HT1080 (cell line): ENCODE data around the gene STK38L. TPM values are rescaled to one million over a fixed set of nuclear protein-coding genes. Genes with fewer than 3 reads are reported as not detected.

Experiments used
- DNase-seq: peaks from one replicate; pipeline ENCODE4 v3.0.0-alpha.2; 2015; ENCODE audit warnings: low read depth
- total RNA-seq: library from RNA; depleted of rRNA; stranded (reverse); fragments of >200 nt; shearing (Covaris generic); gene quantifications from 2 replicates; pipeline ENCODE4 v1.2.3, GENCODE V29; 2014

Gene STK38L
- total RNA-seq, 1 experiment from 2014 or later, result 32.3 TPM

DNA sequence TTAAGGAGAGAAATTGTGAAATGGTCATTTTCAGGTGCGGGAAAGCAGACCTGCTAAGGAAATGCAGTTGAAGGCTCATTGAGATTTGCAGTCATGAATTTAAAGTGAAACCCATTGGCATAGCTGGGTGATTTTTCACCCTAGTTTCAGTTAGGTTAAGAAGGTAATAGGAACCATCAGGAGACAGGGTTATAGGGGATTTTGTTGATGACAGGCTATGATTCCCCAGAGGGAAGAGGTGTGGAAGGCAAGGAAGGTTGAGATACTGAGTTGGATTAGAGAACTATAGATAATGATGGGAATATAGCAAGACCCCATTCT, 65.9 kb downstream of the STK38L start:
- no peak for DNase-seq

DNA sequence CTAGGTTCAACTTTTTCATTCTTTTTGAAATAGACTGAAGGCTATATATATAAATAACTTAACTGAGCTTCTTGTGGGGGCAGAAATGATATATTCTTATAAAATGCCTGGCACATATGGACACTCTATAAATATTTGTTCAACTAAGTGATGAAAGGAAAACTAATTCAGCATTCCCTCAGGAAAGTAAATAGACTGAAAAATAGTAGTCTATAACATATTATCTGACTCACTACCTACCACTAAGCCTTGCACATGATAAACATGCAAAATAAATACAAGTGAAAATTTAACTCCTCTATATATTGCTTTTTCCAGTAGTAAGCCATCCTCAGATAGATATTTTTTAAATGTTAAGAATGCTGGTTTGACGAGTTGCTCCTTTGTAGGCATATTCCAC, 72.9 kb downstream of the STK38L start:
- DNase-seq, result no peak

DNA sequence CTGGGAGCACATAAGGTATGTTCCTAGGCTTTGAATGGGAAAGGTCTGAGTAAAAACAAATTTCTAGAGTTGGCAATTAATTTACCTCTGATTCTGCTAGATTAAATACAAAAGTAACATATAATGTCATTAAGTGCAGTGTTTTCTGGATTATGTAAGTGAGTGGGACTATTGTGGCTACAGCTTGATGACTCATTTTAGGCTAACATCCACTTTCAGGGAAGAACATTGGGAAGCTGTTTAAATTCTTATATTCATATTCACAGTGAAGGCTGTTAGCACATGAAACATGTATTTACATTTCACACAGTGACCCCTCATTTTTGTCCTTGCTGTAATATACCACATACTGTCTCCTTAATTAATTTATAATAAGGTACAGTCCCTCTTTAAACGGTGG, 75.3 kb downstream of the STK38L start:
- DNase-seq, result peak; percentile 73

DNA sequence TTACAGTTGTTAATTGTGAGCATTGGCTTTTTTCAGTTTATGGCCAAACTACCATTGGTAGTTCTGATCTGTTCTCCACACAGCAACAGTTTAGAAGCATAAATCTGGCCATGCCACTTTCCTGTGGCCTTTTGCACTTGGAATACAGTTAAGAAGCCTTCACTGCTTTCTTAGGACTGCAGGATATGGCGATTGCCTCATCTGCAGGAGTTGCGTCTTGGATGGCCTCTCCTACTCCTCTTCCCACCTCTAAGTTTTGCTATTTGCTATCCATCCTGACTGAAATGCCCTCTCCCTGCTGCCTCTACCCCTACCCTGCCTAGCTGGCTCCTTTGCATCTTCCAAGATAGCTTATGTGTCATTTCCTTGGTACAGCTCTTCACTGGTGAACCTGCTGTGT, 75.8 kb downstream of the STK38L start:
- peak; percentile 14 for DNase-seq

DNA sequence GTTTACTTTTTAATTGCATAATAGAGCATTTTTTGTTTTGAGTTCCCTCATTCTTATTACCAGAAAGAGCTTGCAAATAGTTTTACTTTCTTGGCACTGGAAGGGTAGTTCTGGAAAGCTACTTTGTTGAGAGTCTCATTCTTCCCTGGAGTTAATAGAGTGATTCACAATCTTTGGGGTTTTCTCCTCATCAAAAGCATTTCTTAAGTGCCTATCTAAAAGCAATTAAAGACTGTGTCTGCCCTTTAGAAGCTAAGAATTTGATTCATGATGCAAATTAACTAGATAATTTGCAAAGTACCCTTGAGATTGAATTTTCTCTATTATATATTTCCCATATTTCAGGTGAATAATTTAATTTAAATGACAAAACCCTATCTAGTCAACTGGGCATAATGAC, 80.4 kb downstream of the STK38L start:
- no peak for DNase-seq

DNA sequence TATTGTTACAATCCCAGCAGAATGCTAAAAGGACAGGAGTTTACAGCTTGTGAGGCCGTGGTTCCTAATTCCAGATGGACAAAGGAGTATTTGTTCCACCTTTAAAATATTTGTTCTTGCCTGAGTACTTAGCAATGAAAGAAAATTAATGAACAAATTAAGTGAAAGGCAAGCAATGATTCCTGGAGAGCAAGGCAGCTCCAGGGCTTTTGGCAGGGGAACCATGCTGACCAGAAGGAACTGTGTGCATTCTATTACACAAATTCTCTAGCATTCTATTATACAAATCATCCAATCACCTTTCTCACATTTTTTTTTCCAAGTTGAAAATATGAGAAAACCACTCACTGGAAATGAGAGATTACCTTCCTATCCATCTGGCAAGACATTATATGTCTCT, 86.8 kb downstream of the STK38L start:
- no peak for DNase-seq

DNA sequence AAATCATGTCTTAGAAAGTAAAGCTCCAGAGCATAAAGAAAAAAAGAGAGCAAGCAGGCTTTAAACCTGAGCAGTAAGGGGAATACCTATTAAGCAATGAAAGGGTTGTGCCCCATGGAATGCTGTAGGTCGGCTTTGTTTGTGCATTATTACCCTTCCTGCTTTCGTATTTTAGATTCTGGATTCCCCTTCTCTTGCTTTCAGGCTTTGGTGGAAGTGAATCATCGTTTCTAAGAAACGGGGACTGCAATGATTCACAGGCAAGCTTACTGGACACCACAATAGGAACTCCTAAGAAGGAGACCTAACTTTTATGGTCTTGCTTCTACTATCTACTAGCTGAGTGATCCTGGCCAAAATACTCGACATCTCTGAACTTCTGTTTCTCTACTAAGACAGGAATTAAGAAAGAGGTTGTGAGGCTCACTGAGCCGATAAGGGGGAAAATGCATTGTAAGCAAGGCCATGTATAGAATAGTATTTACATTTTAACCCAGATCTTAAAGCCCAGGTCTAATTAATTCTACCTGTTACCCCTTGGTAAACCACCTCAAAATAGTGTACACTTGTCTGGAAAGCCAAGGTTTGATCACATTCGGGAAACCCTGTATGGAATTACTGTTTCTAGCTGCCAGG, 87.3 kb downstream of the STK38L start:
- peak; percentile 97 for DNase-seq

DNA sequence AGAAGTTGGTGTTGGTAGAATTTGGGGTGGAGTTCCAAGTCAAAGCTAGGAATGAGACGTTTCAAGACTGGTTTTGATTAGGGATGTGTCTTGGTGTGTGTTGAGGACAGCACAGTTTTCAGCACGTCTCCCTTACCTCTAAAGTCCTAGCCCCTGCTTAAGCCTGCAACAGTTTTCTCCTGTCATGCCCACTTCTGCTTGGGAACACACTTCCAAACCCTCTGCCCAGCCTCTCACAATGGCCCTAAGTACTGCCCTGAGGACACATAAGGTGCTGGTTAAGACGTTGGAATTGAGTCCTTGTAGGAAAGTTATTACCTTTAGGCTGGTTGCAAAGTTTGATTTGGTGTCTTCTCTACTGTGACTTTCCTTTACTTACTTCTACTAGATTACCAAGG, 87.8 kb downstream of the STK38L start:
- DNase-seq, result peak; percentile 37

DNA sequence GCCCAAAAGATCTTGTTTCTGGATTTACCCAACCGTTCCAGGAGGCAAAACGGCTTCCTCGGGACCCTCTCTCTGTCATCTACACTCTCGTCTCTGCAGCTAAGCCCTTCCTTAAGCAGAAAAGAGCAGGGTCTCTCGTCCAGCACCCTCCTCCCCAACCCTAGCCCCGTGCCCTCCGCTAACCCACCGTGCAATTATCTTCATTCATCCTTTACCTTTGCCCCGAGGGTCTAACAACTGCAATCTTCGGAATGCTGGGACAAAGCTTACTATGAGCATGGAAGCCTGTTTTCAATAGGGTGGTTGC, 88.3 kb downstream of the STK38L start:
- no peak for DNase-seq

DNA sequence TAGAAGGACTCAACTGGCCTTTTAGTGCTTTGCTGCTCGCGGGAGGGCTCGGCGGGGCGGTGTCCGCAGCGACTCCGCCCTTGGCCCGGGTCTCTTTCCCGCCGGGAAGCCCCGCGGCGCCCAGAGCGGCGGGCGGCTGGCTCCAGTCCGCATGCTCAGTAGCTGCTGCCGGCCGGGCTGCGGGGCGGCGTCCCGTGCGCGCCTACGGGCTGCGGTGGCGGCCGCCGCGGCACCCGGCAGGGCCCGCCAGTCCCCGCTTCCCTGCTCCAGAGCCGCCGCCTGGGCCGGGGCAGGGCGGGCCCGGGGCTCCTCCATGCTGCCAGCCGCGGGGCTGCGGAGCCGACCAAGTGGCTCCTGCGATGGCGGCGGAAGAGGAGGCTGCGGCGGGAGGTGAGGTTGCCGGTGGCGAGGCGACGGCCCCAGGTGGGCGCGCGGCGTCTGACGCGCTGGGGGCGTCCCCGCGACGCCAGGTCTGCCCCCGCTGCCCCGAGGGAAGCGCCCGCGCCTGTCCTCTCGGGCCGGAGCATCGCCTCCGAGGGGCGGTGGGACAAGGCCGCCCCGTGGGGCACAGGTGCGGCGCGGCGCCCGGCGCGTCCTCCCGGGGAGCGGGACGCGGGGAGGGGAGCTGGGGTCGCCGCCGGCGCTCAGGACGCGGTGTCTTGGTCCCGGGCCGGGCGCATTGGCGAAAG, 88.8 kb downstream of the STK38L start, which contains the start of gene BMAL2:
Gene BMAL2, plus strand, starts transcription at position 123 of the 689 bp plus-strand sequence. Its CDS starts 237 bp downstream, at position 360.
- DNase-seq, result peak; percentile 68

DNA sequence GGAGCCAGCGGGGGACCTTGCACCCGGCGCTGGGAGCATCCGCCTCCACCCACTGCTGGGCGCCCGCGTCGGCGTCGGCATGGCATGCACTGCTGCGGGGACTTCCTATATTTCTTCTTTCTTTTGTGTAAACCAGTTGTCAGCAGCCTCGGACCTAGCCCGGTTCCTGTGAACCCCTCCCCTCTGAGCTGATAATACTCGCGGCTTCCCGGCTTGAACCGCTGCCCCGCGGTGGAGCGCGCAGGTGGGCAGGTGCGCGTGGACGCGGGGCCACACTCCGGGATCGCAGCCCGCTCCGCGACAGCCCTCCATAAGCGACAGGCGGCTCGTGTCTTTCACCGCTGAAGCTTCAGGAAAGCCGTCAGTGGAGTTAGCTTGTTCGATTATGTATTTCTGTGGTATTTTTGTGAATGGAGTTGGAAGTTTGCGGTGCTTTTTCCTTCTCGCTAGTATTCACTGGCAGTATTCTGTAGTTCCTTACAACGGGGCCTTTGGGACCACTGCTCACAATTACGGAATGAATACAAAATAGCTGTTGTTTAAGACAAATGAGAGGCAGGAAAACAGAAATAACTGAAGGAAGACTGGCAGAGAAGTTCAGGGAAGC, 89.4 kb downstream of the STK38L start:
- DNase-seq, result peak; percentile 39

DNA sequence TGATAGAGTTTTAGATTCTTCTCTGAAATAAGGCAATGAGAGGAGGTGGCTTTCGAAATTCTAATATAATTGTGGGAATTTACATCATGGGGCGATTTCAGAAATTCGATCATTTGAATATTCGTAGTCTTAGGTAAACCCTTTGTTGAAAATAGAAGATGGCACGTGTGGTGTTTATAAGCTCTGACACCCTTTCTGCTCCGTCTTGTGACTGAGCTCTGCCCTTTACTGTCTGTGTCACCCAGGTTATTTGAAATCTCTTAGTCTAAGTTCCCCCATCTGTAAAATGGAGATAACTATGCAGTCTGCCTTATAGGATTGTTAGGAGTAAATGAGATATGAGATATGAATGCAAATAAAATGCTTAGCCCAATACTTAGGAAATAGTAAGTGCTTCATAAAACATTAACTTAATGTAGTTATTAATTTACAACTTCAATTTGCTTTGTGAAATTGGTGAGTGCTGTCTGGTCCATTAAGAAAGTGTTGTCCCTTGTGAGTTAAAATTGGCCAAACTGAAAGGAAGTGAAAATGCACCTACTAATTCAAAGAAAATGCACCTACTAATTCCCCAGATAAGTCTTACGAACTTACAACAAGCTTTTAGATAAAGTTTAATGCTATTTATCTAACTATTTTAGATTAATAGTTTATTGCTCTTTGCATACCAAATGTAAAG, 90.1 kb downstream of the STK38L start:
- DNase-seq, result peak; percentile 13

DNA sequence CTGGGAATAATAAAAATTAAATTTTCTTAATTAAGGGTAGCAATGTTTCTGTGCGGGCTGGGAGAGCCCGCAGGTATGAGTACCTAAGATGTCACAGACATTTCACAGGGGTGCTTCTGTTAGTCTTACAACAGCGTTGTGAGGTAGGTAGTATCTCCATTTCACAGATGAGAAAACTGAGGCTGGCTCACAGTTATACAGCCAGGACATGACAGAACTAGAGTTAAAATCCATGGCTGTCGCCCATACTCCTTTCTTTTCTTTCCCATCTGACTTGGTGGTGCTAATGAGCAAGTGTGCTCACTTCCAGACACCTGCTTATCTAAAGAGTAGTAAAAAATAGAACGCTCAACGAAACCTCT, 90.6 kb downstream of the STK38L start:
- no peak for DNase-seq

DNA sequence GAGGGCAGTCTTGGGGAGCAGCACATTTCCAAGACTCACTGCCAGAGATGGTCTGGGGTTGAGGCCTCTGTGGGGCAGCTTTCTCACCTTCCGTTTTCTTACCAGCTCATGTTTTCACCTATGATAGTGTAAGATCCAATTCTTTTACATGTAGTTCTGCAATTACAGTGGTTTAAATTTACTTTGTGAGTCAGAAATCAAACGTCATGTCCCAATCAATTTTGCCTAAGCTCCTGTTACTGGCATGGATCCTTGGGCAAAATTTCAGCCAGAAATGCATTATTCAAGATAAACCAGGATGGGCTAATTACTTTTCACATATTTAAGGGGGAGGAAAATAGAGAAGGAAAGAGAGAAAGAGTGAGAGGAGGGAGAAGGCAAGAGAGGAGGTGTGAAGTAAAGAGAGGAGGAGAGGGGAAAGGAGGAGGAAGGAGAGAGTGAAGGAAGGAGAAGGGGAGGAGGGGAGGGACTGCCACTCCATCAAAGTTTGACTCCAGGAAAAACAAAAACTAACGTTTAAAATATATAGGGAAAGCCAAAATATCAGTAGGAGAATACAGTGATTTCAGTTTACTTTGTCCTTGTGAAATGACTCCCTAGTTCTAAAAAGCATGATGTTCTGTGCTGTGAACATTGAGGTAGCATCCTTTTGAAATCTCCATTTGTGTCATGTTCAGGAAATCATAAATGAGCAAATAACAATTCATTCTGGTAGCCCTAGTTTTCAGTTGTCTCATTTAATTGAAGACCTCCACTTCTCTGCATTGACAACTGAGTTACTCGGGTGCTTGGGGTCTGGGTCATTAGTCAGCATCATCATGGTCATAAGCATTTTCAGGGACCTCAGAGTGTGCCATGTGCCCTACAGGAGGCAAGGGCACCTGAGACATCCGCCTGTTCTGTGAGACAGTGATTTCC, 91.5 kb downstream of the STK38L start:
- DNase-seq, result no peak

DNA sequence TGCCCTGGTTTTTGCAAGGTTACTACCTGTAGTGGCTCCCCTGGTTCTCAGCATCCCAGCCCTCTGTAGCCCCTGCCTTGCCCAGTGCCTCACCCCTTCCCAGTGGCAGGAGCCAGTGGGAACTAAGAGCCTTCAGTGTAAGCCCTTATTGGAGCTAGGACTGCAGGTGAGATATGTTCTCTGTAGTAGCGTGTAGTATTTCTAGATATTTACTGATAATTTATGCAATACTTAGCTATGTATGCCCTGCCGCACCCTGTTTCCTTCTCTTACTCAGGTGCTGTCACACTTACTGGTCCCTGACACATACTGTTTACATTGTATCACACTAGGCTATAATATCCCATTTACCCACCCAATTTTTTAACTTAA, 92.2 kb downstream of the STK38L start:
- no peak for DNase-seq

DNA sequence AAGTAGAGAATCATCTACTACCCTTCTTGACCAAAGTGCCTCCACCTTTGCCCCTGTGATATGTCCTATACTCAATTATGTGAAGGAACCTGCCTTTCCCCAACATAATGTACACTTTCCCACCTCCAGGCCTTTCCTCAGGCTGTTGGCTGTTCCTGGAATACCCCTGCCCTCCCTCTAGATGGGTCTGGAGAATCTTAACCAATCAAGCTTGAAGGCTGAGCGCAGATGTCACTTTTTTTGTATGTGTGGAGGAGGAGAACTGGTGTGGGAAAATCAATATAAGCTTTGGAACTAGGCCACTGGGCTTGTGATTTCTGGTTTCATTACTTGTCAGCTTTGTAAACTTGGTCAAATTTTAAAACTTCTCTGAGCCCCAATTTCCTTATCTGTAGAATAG, 93.3 kb downstream of the STK38L start:
- no peak for DNase-seq

DNA sequence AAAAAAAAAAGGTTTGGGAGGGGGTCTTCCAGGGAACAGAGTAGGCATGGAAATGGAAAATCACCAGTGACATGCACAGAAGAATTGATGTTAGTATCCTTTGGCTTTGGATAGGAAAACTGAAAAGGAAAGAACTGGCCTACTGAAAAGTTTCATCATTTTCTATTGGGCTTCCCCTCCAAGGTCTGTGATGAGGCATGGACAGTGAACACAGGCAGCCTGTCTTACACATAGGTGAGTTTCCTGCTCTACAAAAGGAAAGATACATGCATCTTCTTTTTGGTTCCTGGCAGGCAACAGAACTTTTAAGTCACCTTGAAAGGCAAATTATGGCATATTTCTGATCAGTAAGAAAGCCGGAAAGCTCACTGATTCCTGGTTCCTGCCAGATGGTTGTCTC, 94.4 kb downstream of the STK38L start:
- DNase-seq, result no peak

DNA sequence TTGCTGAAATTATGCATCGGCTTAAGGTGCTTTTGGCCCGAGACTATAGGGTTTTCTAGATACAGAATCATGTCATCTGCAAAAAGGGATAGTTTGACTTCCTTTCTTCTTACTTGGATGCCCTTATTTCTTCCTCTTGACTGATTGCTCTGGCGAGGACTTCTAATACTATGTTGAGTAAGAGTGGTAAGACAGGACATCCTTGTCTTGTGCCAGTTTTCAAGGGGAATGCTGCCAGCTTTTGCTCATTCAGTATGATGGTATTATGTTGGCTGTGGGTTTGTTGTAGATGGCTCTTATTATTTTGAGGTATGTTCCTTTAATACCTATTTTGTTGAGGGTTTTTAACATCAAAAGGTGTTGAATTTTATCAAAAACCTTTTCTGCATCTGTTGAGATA, 96.9 kb downstream of the STK38L start:
- DNase-seq, result peak; percentile 11

DNA sequence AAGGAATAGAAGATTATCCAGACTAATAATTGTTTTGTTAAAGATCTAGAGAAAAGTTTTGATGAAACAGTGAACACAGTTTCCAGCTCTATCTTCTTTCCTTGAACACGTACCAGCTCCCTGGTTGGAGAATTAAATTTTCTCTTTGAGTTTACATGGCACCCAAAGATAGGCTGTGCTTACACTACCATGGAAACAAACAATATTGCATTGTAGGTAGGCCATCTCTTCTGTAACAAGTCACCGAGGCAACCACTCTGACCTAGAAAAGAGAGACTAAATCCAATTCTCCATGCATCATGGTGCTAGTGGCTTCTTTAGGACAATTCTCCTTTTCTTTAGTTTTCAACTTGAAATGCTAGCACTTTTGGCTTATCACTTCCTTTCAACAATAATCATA, 98.5 kb downstream of the STK38L start:
- DNase-seq, result peak; percentile 25

DNA sequence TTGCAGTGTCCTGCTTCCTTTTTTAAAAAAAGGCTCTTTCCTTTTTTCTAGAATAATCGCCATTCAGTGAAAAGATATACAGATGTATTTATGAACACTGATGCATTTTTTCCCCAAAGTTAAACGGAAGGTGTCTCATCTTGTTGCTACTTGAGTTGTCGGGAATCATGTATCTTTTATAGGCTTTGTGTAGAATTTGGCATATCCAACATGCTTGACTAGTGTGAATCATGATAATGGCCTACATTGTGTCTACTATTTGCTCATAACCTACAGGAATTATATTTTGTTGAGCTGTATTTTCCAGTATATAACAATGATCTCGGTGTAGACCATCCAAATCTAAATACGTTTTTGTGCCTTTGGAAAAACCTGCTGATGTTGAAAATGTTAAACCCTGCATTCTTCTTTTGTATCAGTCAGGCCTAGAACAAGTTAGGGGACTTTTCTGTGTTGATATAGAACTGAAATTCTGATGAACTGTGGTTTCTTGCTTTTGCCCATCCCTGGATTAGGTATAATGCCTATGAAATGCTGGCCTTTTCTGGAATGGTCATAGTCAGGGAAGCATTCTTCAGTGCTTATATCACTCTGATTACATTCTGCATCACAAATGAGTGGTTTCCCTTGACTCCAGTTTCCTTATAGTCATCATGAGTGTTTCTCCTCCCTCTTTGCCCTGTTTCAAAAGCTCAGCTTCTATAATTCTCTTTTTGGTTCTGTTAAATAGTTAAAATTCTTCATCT, 99.3 kb downstream of the STK38L start:
- peak; percentile 91 for DNase-seq

DNA sequence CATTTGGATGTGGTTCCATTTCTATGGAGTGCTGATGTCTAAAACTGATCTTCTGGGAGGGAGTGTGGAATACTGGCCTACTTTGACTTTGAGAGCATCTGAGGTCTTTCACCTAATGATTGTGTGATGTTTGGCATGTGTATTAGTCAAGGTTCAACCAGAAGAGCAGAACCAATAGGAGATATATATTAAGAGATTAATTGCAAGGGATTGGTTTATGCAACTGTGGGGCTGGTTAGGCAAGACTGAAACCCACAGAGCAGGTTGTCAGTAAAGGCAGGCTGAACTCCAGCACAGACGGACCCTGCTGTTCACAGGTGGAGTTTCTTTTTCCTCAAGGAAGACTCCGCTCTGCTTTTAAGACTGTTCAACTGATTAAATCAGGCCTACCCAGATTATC, 100.2 kb downstream of the STK38L start:
- no peak for DNase-seq
